SK-MEL-5 (cell line): Measurements from ENCODE around the gene GLP2R. TPM values are rescaled to one million over a fixed set of nuclear protein-coding genes. Genes with fewer than 3 reads are reported as not detected.

Experiments
- DNase-seq: peaks from one replicate; pipeline ENCODE4 v3.0.0-alpha.2; 2016; ENCODE audit warnings: low read depth, low spot score
- in situ Hi-C: cut with HindIII; loops from 2 replicates; pipeline ENCODE4 v1.10.0; 2016; ENCODE audit warnings: low sequenced_read_pairs, high pct_unique_total_duplicates, low pct_unique_long_range_greater_than_20kb
- total RNA-seq: library from RNA; depleted of rRNA; stranded (reverse); fragments of >200 nt; shearing (Covaris generic); gene quantifications from 2 replicates; pipeline ENCODE4 v1.2.3, GENCODE V29; 2014

GLP2R gene
- total RNA-seq, 1 experiment from 2014 or later = not detected

DNA sequence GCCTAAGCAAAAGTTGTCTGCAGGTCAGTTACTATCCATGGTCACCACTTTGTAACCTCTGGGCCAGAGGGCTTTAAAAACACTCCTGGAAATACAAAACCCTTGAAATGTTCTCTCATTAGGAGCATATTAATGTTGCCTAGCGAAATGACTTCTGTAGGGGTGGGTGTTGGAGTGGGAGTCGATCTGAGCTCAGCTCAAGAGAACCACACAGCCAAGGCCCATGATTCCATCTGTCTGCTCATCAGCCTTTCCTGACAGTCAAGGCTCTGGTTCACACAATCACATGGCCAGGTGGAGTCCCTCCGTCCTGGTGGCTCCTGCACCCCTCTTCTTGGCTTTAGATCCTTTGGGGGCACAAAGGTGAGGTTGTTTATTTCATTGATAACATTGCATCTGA is 52.6 kb downstream of the GLP2R start:
- no peak for DNase-seq
- in situ Hi-C loops = no loop called here

DNA sequence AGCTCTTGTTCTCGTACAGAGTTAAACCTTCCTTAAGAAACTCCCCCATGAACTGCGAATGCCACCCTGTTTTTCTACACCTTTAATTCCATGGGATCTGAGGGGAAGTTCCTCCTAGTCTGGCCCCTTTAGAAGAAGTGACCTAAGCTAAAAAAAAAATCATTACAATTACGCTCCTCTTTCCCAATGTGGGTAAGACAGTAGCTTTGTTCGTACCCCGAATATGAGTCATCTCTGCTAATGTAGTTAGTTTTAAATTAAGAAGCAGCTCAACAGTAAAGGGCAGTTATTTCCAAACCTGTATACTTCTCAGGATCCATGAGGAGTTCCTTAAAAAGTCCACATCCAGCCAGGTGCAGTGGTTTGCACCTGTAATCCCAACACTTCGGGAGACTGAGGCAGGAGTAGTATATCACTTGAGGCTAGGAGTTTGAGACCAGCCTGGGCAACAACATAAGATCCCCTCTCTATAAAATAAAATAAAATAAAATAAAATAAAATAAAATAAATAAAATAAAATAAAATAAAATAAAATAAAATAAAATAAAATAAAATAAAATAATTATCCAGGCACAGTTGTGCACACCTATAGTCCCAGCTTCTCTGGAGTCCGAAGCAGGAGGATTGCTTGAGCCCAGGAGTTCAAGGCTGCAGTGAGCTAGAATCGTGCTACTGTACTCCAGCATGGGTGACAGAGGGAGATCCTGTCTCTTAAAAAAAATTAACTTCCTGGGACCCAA is 53.2 kb downstream of the GLP2R start:
- in situ Hi-C loops = no loop called here

DNA sequence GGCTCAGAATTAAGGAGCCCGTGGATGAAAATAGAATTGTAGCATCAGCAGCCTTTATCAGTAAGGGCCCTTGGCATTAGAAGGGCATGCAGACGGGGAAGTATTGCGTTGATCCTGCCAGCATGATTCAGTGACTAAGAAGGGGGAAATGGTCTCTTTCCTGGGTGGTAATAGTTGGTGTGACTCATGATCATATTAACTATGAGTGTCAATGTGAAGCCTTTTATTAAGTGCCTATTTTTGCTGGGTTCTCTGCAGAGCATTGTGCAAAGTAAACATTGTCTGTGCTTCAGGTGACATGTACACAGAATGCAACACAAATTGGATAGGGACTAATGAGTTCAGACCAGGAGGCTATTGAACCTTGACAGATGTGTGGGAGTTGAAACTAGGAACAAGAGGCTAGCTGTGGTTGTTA is 54.9 kb downstream of the GLP2R start:
- peak; percentile 46 for DNase-seq
- in situ Hi-C loops = no loop called here

More for the DNA sequence above, 53.2 kb downstream of the GLP2R start:
- no peak for DNase-seq

DNA sequence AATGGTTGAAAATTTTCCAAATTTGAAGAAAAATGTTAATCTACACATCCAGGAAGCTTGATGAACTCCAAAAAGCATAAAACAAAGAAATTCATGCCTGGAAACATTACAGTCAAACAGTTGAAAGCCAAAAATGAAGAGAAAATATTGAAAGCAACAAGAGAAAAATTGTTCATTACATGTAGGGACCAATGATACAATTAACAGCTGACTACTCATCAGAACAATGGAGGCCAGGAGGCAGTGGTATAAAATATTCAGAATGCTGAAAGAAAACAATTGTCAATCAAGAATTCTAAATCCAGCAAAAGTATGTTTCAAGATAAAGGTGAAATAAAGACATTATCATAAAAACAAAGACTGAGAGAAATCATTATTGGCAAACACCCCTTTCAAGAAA is 57.7 kb downstream of the GLP2R start:
- in situ Hi-C loops = no loop called here
- DNase-seq = no peak

DNA sequence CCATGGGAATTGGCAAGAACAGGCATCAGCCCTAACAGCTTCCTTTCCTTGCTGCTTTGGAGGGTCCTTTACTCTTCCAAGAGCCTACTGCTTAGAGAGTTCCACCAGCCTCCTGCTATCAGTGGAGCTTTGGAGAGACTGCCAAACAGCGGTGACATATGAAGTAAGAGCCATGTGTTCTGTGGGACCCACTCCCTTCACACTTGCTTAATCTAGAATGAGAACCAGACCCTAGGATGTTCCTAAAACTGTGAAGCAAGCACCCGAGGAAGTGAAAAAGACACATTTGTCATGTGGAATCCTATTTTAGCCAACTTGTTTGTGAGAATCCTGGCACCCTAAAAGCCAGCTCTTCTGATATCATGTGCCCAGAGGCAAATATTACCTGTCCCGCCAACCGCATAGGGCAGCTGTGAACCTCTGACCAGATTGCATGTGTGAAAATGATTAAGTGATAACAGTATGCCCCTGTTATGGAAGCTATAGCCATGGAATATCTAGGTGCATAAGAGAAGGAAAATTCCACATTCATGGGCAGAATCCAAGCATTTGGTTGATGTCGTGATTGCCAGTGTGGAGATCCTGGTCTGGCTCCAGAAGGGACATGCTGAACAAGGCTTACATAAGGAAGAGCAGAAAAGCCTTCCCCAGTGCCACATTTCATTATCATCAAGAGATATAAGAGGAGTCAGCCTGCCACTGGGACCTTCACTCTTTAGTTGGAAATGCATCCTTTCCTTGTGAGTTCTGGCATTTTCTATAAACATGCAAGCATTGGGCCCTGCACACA is 60.6 kb downstream of the GLP2R start:
- in situ Hi-C loops = no loop called here
- no peak for DNase-seq

DNA sequence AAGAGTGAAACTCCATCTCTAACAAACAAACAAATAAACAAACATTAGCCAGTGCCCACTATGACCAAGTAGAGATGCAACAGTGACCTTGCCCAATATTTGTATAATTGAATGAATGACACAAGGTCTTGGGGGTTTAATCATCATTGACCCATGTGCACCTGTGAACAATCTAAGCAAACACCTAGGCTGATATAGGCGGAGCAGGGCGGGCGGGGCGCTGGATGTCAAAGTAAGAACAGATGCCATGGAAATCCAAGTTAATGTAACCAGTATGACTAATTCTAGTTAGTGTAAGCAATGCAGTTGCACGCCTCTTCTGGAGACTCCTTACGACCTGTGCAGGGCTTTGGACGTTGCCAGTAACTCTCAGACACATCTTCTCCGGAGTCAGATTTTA is 61.8 kb downstream of the GLP2R start:
- no peak for DNase-seq
- in situ Hi-C loops = no loop called here

DNA sequence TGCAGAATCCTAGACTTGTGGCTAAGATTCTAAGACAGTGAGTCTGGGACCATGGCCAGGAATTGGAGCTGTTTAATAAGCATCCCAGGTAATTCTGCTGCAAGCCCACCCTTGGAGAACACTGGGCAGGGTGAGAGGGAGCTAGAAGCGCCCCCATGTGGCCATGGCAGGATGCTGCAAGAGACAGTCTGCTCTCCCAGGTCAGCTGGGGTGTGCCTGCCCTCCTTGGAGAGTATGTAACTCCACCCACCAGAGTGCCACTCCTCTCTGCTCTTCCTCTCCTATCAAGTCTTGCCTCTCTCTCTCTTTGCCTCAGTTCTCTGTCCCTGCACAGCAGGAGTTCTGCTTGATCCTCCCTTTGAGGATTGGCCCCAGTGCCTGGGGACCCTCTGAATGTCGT is 64.4 kb downstream of the GLP2R start:
- in situ Hi-C loops = no loop called here
- peak; percentile 77 for DNase-seq

DNA sequence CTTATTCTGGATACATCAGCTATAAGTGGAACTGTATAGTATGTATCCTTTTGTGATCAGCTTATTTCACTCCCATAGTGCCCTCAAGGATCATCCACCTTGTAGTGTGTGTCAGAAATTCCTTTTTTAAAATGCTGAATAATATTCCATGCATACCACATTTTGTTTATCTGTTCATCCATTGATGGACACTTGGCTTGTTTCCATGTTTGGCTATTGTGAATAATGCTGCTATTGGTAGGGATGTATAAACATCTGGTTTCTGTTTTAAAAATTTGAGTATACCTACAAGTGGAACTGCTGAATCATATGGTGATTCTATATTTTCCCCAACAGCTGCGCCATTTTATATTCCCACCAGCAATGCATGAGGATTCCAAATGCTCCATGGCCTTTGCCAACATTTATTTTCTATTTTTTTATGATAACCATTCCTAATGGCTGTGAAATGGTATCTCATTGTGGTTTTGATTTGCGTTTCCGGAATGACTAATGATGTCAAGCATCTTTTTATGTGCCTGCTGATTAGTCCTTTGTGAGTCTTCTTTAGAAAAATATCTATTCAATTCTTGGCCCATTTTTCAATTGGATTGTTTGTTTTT is 67.8 kb downstream of the GLP2R start:
- DNase-seq = peak; percentile 26
- in situ Hi-C loops = no loop called here

DNA sequence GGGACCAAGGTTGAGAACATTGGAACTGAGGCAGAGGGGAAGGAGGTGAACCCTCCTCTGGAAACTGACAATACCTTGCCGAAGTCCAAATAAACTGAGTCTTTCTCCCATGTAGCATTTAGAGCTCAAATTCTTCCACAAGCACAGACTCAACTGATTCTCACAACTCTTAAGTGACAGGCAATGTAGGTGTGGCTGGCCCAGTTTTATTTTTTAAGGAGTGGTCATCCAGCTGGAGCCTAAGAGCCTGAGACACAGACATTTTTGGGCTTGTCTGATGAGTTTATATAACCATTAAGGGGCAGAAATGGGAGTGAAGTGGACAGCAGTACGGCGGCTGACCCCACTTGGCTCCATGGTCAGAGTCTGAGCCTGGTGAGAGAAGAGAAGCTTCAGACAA is 68.5 kb downstream of the GLP2R start:
- in situ Hi-C loops = no loop called here
- DNase-seq = no peak

DNA sequence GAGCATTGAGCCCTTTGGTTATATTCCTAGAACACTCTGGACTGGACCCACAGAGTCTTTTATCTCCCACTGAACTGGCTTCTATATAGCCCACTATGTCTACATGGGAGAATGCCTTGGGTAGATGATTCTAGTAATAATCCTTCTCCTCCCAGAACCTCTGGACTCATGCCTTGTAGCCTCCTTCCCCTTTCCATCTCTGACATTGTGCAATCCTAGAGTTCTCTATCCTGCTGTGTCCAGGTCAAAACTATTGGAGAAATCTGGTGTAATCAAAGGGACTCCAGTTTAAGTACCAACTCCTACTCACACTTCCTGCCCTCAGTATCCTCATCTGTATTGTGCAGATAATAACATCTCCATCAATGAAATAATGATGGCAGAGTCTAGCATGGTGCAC is 70.2 kb downstream of the GLP2R start:
- in situ Hi-C loops = no loop called here
- no peak for DNase-seq

DNA sequence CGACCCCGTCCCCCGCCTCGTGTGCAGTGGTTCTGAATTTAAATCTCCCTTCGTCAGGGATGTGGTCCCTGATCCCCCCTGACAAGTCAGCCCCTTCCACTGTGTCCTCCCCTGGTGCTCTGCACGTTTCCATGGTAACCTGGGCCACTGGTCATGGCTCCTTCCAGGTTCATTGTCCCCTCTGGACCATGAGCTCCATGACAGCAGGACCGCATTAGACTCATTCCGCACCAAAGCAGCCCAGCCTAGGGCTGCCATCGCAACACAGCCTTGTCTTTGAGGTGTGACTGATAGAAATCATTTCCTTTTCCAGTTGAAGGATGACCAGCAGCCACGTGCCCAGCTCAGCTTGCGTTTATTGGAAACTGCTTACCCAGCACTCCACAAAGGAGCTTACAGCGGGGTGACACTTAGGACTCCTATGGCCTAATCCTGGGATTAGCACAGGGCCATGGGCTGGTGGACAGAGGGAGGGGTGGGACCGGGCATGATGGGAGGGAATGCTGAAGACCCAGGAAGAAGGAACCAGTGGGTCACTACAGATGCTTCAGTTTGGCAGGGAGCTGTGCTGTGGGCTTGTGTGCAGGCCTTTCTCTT is 71.7 kb downstream of the GLP2R start:
- DNase-seq = no peak
- in situ Hi-C loops = no loop called here

DNA sequence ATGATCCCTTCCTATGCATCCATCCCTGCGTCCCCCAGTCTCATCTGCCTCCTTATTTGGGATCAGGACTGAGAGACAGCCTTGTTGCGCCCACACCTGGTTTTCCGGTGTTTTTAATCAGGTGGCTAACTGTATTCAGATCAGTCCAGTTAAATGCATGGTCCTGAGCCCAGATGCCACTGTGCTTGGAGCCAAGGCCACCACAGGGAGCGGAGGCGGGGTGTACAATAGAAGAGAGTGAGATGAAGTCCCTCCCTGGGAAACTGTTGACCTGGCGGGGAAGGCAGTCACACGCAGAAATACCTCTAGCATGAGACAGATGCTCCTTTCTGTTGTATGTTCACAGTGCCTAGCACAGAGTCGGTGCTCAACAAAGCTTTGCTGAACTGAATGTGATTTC is 73.1 kb downstream of the GLP2R start:
- in situ Hi-C loops = no loop called here
- DNase-seq = no peak

DNA sequence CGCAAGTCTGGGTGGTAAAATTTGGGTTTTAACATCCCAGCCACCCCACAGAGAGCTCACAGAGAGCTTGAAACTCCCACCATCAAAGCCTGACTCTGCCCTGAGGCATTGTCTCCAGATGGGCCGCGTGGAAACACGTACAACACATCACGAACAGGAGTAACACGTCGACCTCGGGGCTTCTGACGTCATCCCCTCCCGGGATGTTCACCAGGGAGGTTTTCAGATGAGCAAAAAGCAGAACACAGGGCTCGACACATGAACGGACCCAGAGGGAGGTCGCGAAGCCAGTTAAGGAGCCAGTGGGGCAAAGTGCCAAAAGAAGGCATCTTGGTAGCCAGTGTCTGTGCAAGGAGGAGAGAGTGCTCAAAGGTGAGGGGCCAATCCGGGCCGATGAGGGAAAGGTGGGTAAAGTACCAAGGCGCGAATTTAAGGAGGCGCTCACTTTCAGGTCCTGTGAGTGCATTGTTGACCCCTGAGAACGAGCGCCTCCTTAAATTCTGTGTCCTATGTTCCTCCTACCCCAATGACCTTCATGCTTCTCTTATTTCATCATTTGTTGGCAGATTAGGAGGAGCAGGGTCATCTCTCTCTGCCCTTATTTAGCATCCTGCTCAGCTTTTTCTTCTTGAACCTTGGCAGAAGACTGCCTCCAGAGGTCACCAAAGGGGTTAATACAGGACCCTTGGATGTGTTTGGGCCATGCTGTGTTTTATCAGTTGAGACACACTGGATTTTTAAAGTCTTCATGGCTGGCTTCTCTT is 73.7 kb downstream of the GLP2R start:
- in situ Hi-C loops = no loop called here
- no peak for DNase-seq

DNA sequence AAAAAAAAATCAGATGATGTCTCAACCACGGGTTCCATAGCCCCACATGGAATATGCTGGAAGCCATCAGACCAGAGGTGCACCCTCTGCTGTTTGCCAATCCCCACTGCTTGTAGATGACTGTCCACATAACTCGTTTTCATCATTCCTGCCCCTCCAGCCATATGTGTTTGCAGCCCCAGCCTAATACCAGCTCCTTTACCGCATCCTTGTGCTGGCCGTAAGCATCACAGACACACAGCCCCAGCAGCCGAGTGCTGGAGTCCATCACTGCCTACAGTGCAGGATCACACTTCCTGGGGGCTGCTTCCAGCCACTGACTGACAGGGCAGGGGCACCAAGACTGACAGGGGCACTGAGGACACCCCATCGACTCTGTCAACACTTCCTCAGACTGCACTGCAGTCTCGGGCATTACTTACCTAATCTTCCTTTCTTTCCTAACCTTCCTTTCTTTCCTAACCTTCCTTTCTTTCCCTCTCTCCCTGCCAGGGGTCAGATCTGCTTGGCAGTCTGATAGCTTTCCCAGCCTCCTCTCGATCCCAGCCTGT is 74.4 kb downstream of the GLP2R start:
- no peak for DNase-seq
- in situ Hi-C loops = no loop called here

DNA sequence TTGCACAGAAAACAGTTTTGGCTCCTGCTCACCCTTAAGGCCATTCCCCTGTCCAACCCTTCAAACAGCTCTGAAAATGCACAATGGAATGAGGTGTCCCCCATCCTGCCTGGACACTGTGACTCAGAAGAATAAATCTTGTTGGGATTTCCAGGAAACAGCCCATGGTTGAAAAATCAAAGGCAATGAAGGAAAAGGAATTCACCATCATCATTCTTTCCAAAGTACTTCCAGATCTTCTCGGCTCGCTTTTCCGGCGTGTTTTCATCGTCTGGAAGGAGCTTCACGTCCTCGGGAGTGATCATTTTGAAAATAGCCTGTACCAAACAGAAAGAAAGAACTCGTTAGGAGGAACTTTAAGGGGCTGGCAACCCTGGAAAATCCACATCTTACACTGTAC is 75.1 kb downstream of the GLP2R start:
- no peak for DNase-seq
- in situ Hi-C loops = no loop called here

DNA sequence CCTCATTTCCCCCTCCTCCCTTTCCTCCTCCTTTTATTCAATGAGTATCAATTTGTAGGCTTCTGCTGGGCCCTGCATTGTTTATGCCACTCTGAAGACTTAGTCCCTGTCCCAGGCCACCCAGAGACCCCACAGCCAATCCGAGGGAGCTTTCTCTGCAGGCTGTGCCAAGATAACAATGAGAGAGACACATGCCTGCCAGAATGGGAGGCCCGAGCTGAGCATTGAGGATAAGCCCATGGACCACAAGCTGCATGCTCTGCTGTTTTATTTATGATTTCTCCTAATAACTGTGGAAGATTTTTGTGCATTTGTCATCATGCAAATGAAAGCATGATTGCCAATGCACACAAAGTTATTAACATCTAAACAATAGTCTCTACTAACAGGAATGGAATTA is 76.4 kb downstream of the GLP2R start:
- in situ Hi-C loops = no loop called here

DNA sequence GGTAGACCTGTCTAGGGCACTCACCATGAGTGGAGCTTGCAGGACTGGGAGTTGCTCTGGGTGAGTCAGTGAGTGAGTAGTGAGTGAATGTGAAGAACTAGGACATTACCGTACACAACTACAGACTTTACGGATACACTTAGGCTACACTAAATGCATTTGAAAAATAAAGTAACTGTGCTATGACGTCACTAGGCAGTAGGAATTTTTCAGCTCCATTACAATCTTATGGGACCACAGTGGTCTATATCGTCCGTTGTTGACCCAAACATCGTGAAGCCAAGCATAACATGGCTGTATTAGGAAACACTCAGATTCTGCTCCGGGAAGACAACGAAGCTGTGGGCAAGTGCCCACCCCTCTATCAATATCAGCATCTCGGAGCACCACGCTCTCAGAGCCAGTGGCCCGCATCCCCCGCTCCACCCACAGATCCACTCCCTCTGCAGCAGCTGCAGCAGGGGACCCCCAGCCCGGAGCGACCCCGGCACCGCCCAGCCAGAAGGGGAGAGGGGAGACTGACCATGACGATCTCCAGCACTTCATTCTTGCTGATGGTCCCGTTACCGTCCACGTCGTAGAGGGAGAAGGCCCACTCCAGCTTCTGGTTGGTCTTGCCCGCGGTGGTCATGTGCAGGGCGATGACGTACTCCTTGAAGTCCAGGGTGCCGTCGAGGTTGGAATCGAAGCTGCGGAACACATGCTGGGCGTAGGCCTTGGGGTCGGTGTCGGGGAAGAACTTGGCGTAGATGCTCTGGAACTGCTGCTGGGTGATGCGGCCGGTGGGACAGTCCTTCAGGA is 78.8 kb downstream of the GLP2R start:
- no peak for DNase-seq
- in situ Hi-C loops = no loop called here

More for the DNA sequence above, 76.4 kb downstream of the GLP2R start:
- no peak for DNase-seq
